ENCODE data around the gene FARP1. TPM values are rescaled to one million over a fixed set of nuclear protein-coding genes. Genes with fewer than 3 reads are reported as not detected.

FARP1 gene
- total RNA-seq, 6 experiments from 2014 or later: 44.9 to 104 (median 80.0) TPM

DNA sequence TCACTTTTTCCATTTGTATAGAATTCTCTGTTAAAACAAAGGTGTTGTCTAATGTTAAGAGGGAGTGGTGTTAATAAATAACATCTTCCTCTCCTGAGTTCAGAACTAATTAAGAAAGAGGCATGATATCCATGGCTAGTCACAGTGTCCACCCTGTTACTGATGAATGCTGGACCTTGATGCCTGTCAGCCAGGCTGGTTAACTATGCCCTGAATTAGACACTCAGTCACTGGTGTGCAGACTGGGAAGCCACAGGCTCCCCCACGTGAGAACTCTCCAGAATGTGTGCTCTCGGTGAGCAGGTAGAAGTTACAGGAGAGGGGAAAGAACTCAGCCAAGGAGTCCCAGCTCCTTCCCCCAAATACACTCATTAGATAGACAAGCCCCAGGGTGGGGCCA, 90.2 kb downstream of the FARP1 start:
- H3K27ac ChIP-seq: no peak overlapping the region
- ATAC-seq: peak; percentile 9 to 33 (median 22)

DNA sequence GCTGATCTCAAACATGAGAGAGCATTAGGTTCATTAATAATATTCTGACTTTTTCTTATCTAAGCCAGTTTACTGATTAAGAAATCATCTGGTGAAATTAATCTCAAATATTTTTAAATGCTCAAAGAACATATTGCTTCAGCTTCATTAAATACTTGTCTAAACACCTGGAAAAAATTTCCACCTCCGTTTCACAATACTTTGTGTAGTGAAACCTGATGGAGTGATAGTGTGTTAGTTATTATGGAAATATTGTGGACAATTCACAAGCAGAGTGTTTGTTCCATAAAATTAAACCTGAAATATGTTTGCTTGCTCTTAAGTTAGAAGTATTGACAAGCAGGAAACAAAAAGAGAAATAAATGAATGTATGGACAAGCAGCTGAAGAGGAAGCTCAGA, 91.5 kb downstream of the FARP1 start:
- H3K27ac ChIP-seq: peak overlapping the region in 1 of 3 donors; percentile 20
- peaks cover 0 to 28% (median 9%) of the 10 kb centered on the region in 4 donors for H3K4me1 ChIP-seq
- no peaks in the 10 kb centered on the region for H3K9me3 ChIP-seq
- intact Hi-C loops (cut with DNase I): no loop called here
- TF ChIP-seq POLR2A (IDR thresholded peaks at IDR 0.05): no peak
- TF ChIP-seq, protein P1, sequence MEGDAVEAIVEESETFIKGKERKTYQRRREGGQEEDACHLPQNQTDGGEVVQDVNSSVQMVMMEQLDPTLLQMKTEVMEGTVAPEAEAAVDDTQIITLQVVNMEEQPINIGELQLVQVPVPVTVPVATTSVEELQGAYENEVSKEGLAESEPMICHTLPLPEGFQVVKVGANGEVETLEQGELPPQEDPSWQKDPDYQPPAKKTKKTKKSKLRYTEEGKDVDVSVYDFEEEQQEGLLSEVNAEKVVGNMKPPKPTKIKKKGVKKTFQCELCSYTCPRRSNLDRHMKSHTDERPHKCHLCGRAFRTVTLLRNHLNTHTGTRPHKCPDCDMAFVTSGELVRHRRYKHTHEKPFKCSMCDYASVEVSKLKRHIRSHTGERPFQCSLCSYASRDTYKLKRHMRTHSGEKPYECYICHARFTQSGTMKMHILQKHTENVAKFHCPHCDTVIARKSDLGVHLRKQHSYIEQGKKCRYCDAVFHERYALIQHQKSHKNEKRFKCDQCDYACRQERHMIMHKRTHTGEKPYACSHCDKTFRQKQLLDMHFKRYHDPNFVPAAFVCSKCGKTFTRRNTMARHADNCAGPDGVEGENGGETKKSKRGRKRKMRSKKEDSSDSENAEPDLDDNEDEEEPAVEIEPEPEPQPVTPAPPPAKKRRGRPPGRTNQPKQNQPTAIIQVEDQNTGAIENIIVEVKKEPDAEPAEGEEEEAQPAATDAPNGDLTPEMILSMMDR (IDR thresholded peaks at IDR 0.05): no peak
- 22% methylated on average over 1 of the region's 1 CpG for WGBS (ENCODE audit: insufficient coverage, low coverage, low lambda C conversion rate, missing lambda C conversion rate)
- no peaks in the 10 kb centered on the region for H3K27me3 ChIP-seq
- H3K36me3 ChIP-seq: no peaks in the 10 kb centered on the region
- H3K4me3 ChIP-seq: no peak overlapping the region
- DNase-seq (no peak), ATAC-seq (peak; percentile 27 to 66 (median 56))

More for the DNA sequence above, 90.2 kb downstream of the FARP1 start:
- no peak for DNase-seq
- intact Hi-C loops (cut with DNase I): no loop called here
- H3K4me3 ChIP-seq: no peak overlapping the region
- no peaks in the 10 kb centered on the region for H3K27me3 ChIP-seq
- no peaks in the 10 kb centered on the region for H3K36me3 ChIP-seq
- H3K9me3 ChIP-seq: no peaks in the 10 kb centered on the region
- whole genome bisulfite sequencing (ENCODE audit: insufficient coverage, low coverage, low lambda C conversion rate, missing lambda C conversion rate): no CpG with 5 or more reads among the region's 2 CpGs
- H3K4me1 ChIP-seq: peaks cover 0 to 40% (median 14%) of the 10 kb centered on the region in 4 donors
- no peak for TF ChIP-seq POLR2A (IDR thresholded peaks at IDR 0.05)
- TF ChIP-seq, protein P1 (IDR thresholded peaks at IDR 0.05): no peak

DNA sequence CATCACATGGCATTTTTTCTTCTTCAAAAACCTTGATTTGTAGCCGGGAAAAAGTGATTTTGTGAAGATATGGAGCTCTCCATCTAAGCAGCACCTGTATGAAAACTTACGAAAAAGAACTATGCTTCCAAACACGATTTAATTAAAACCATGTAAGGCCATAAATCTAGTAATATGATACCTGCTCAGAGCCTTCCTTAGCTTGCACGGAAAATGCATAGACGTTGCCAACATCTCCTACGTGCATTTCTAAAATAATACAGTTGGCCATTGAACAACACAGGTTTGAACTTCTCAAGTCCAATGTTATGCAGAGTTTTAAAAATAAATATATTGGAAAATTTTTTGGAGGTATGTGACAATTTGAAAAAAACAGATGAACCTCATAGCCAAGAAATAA, 93.3 kb downstream of the FARP1 start:
- TF ChIP-seq, protein P1 (IDR thresholded peaks at IDR 0.05): no peak
- no peak for TF ChIP-seq POLR2A (IDR thresholded peaks at IDR 0.05)
- no peaks in the 10 kb centered on the region for H3K9me3 ChIP-seq
- no peak overlapping the region for H3K27ac ChIP-seq
- H3K27me3 ChIP-seq: no peaks in the 10 kb centered on the region
- intact Hi-C loops (cut with DNase I): no loop called here
- H3K4me3 ChIP-seq: no peak overlapping the region
- ATAC-seq (no peak), DNase-seq (no peak)
- peaks cover 0 to 29% (median 9%) of the 10 kb centered on the region in 4 donors for H3K4me1 ChIP-seq
- no peaks in the 10 kb centered on the region for H3K36me3 ChIP-seq
- 96% methylated on average over 6 of the region's 6 CpGs for WGBS (ENCODE audit: insufficient coverage, low coverage, low lambda C conversion rate, missing lambda C conversion rate)

DNA sequence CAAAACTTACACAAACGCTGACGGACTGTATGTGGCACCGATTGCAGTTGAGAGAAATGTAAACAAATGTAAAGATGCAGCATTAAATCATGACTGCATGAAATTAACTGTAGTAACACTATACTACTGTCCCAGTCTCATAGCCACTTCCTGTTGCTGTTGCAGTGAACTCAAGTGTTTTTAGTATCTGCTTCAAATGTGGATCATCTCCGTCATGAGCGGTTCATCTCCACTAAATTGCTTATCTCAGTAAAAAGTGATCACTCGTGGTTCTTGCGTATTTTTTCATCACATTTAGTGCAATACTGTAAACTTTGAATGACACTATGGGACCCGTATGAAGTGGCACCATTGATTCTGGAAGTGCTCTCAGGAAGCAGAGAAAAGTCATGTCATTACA, 94.4 kb downstream of the FARP1 start:
- TF ChIP-seq, protein P1 (IDR thresholded peaks at IDR 0.05): no peak
- TF ChIP-seq POLR2A (IDR thresholded peaks at IDR 0.05): no peak
- ATAC-seq (no peak), DNase-seq (no peak)
- H3K4me1 ChIP-seq: peaks cover 0 to 28% (median 9%) of the 10 kb centered on the region in 4 donors
- intact Hi-C loops (cut with DNase I): no loop called here
- H3K9me3 ChIP-seq: no peaks in the 10 kb centered on the region
- WGBS (ENCODE audit: insufficient coverage, low coverage, low lambda C conversion rate, missing lambda C conversion rate): 79% methylated on average over 8 of the region's 8 CpGs
- H3K27me3 ChIP-seq: no peaks in the 10 kb centered on the region
- H3K4me3 ChIP-seq: no peak overlapping the region
- H3K27ac ChIP-seq: no peak overlapping the region
- H3K36me3 ChIP-seq: no peaks in the 10 kb centered on the region
